ENCODE results near the gene SYTL4. TPM values are rescaled to one million over a fixed set of nuclear protein-coding genes. Genes with fewer than 3 reads are reported as not detected.

The SYTL4 gene
- total RNA-seq, 4 donors from 2014 or later: 2.5 to 4.0 (median 3.1) TPM

DNA sequence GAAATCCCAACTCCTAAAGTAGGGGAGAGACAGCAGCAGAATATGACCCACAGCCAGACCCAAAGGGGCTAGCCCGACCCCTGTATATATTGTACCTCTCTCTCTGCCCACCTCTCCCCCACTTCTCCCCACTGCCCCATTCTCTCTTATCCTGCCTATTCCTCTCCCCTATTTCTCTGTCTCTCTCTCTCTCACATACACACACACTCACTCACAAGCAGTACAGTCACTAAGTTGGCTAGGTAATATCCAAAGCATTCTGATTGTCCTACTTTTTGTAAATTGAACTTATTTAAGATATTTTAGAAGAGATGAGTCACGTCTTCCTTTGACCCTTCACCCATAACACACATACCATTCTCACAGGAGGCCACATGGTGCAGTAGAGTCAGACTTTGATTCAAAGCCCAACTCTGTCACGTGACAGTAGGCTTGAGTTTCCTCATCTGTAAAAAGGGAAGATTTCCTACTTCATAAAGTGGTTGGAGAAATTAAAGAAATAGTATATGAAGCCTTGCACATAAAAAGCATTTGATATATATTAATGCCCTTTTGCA is 58.4 kb downstream of the SYTL4 start:
- intact Hi-C loops (cut with DNase I; ENCODE audit: low total_unique reads): no loop called here
- Histone ChIP-seq H3K27me3 (no peaks in the 10 kb centered on the region), H3K36me3 (no peaks in the 10 kb centered on the region), H3K4me3 (no peak overlapping the region), H3K9me3 (no peaks in the 10 kb centered on the region), H3K27ac (no peak overlapping the region), H3K4me1 (no peaks in the 10 kb centered on the region)
- no peak for TF ChIP-seq POLR2A (IDR thresholded peaks at IDR 0.05)
- TF ChIP-seq, protein P1, sequence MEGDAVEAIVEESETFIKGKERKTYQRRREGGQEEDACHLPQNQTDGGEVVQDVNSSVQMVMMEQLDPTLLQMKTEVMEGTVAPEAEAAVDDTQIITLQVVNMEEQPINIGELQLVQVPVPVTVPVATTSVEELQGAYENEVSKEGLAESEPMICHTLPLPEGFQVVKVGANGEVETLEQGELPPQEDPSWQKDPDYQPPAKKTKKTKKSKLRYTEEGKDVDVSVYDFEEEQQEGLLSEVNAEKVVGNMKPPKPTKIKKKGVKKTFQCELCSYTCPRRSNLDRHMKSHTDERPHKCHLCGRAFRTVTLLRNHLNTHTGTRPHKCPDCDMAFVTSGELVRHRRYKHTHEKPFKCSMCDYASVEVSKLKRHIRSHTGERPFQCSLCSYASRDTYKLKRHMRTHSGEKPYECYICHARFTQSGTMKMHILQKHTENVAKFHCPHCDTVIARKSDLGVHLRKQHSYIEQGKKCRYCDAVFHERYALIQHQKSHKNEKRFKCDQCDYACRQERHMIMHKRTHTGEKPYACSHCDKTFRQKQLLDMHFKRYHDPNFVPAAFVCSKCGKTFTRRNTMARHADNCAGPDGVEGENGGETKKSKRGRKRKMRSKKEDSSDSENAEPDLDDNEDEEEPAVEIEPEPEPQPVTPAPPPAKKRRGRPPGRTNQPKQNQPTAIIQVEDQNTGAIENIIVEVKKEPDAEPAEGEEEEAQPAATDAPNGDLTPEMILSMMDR (IDR thresholded peaks at IDR 0.05 in 4 of 5, conservative IDR thresholded peaks at IDR 0.05 in 1 of 5): no peak
- DNase-seq: no peak
- in situ Hi-C loops (cut with MboI; ENCODE audit: low sequenced_read_pairs in 4 of 4): no loop called here
- ATAC-seq: no peak

DNA sequence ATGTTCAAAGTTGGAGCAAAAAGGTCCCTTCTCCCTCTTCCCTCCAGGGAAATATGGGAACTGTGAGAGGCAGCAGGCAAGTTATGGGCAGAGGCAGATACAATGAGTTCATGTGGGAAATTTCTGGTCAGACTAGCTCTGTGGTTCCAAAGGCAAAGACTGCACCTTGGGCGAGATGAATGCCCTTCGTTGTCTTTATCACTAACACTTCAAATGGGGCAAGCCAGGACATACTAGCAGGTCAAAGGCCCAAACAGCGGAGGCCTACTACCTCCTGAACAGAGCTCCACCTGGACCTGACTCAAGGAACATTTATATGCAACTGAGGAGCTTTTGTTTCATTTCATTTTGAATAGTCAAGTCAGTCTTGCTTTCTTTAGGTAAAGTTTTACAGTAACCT is 59.0 kb downstream of the SYTL4 start:
- DNase-seq: no peak
- TF ChIP-seq POLR2A (IDR thresholded peaks at IDR 0.05): no peak
- TF ChIP-seq, protein P1 (IDR thresholded peaks at IDR 0.05 in 4 of 5, conservative IDR thresholded peaks at IDR 0.05 in 1 of 5): no peak
- in situ Hi-C loops (cut with MboI; ENCODE audit: low sequenced_read_pairs in 4 of 4): no loop called here
- H3K36me3 ChIP-seq: no peaks in the 10 kb centered on the region
- H3K4me1 ChIP-seq: no peaks in the 10 kb centered on the region
- no peak for ATAC-seq
- H3K4me3 ChIP-seq: no peak overlapping the region
- no peaks in the 10 kb centered on the region for H3K9me3 ChIP-seq
- intact Hi-C loops (cut with DNase I; ENCODE audit: low total_unique reads): no loop called here
- H3K27ac ChIP-seq: no peak overlapping the region
- no peaks in the 10 kb centered on the region for H3K27me3 ChIP-seq

DNA sequence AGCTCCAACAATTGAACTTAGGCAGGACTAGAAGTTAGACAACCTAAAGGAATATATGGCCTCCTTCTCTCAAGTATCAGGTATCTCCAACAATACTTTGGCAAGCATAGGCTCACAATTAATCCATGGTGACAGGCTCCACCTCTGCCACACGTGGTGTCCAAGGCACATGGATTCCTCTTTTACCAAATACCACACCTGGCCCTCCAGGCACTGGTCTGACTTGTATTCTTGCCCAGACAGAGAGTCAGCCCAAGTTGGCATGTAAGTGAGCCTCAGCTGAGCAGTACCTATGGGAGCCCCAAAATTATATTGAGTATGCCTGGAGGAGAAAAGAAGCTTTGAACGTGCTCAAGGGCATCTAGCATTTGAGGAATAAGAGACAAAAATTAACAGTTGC is 68.3 kb downstream of the SYTL4 start:
- no peak overlapping the region for H3K27ac ChIP-seq
- intact Hi-C loops (cut with DNase I; ENCODE audit: low total_unique reads): no loop called here
- H3K9me3 ChIP-seq: no peaks in the 10 kb centered on the region
- TF ChIP-seq POLR2A (IDR thresholded peaks at IDR 0.05): no peak
- TF ChIP-seq, protein P1 (IDR thresholded peaks at IDR 0.05 in 4 of 5, conservative IDR thresholded peaks at IDR 0.05 in 1 of 5): no peak
- DNase-seq (no peak), ATAC-seq (no peak)
- H3K36me3 ChIP-seq: no peaks in the 10 kb centered on the region
- H3K4me3 ChIP-seq: no peak overlapping the region
- no peaks in the 10 kb centered on the region for H3K4me1 ChIP-seq
- peaks cover 0 to 5% (median 0%) of the 10 kb centered on the region in 3 donors for H3K27me3 ChIP-seq
- in situ Hi-C loops (cut with MboI; ENCODE audit: low sequenced_read_pairs in 4 of 4): no loop called here

DNA sequence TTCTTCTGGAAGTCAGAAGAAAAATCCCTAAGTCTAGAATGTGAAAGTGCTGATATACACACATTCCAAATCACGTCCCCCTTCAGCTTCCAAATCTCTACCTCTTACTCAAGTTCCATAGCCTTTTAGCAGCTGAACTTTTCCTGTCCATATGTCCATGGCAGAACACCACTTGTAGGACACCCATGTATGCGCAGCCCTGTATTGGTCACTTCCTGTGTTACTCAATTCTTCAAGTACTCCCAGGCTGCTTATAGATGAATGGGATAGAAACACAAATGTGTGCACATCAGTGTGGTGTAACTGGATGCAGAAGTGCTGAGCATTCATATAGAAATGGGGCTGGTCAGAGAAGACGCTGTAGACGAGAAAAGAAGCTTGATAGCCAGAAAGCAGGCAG is 69.1 kb downstream of the SYTL4 start:
- DNase-seq: no peak
- no peak for ATAC-seq
- Histone ChIP-seq H3K27ac (no peak overlapping the region), H3K4me1 (no peaks in the 10 kb centered on the region), H3K4me3 (no peak overlapping the region), H3K27me3 (peaks cover 0 to 5% (median 0%) of the 10 kb centered on the region in 3 donors), H3K36me3 (no peaks in the 10 kb centered on the region), H3K9me3 (no peaks in the 10 kb centered on the region)
- in situ Hi-C loops (cut with MboI; ENCODE audit: low sequenced_read_pairs in 4 of 4) (no loop called here), intact Hi-C loops (cut with DNase I; ENCODE audit: low total_unique reads) (no loop called here)
- no peak for TF ChIP-seq POLR2A (IDR thresholded peaks at IDR 0.05)
- TF ChIP-seq, protein P1 (IDR thresholded peaks at IDR 0.05 in 4 of 5, conservative IDR thresholded peaks at IDR 0.05 in 1 of 5): no peak

DNA sequence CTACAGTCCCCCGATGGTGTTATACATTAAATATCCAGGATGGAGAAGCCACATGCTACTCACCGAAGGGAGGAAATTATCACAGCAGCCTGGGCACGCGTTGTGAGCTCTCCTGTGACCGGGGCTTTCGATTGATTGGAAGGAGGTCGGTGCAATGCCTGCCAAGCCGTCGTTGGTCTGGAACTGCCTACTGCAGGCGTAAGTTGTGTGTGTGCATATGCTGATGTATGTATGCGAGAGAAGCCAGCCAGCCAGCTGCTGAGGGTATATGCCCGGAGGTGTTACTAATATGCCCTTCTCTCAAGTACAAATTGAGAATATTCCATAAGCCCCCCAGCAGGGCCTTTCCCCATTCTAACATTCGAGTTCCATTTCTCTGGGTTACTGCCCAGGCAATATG is 69.8 kb downstream of the SYTL4 start:
- in situ Hi-C loops (cut with MboI; ENCODE audit: low sequenced_read_pairs in 4 of 4) (no loop called here), intact Hi-C loops (cut with DNase I; ENCODE audit: low total_unique reads) (no loop called here)
- Histone ChIP-seq H3K36me3 (no peaks in the 10 kb centered on the region), H3K27me3 (peaks cover 0 to 5% (median 0%) of the 10 kb centered on the region in 3 donors), H3K4me1 (no peaks in the 10 kb centered on the region), H3K27ac (no peak overlapping the region), H3K4me3 (no peak overlapping the region), H3K9me3 (no peaks in the 10 kb centered on the region)
- ATAC-seq (no peak), DNase-seq (no peak)
- TF ChIP-seq POLR2A (IDR thresholded peaks at IDR 0.05): no peak
